HAP-1 (cell line): Measurements from ENCODE around the gene FGF14.
"Not testable (repeated sequence)": the region's sequence is repeated elsewhere in the genome, so short reads cannot be mapped to it uniquely, and the experiment has no call there.

Experiments used
- DNase-seq, 2 experiments: peaks; one replicate each; pipeline ENCODE4 v3.0.0-alpha.2; 2016 to 2020; ENCODE audit warnings: low spot score in 2 of 2
- H3K27me3 ChIP-seq: fragments of 250-450 bp; sonication (Bioruptor Pico); 2 replicates; pipeline ENCODE4 v1.5.1; 2020; ENCODE audit warnings: low read depth, mild to moderate bottlenecking, moderate library complexity
- H3K36me3 ChIP-seq: fragments of 250-450 bp; sonication (Bioruptor Pico); replicated peaks from 2 replicates; pipeline ENCODE4 v1.5.1; 2020; ENCODE audit warnings: mild to moderate bottlenecking
- H3K4me1 ChIP-seq: fragments of 250-450 bp; sonication (Bioruptor Pico); 2 replicates; pipeline ENCODE4 v1.5.1; 2020; ENCODE audit warnings: mild to moderate bottlenecking
- H3K4me3 ChIP-seq: fragments of 250-450 bp; sonication (Bioruptor Pico); 2 replicates; pipeline ENCODE4 v1.5.1; 2020; ENCODE audit warnings: mild to moderate bottlenecking, moderate library complexity
- H3K9me3 ChIP-seq: fragments of 250-450 bp; sonication (Bioruptor Pico); 2 replicates; pipeline ENCODE4 v1.5.1; 2020; ENCODE audit warnings: mild to moderate bottlenecking, moderate library complexity
- in situ Hi-C: fragments of 300-500 bp; cut with MboI; formaldehyde crosslinking; loops from 3 replicates; pipeline ENCODE4 v1.14.3; 2020; ENCODE audit warnings: low sequenced_read_pairs, inconsistent platforms, mixed read lengths

Gene FGF14

GRCh38 chr13:102131246-102131645 lies 270.6 kb downstream of the FGF14 start:
- no peak for DNase-seq
- H3K36me3 ChIP-seq = no peaks in the 10 kb centered on the region
- in situ Hi-C loops = no loop called here
- H3K4me3 ChIP-seq = no peak overlapping the region
- H3K27me3 ChIP-seq = peaks cover 3% of the 10 kb centered on the region; the same call in 1 of the 2 replicates
- no peaks in the 10 kb centered on the region for H3K4me1 ChIP-seq
- H3K9me3 ChIP-seq = no peaks in the 10 kb centered on the region

- H3K4me3 ChIP-seq = no peak overlapping the region
- in situ Hi-C loops = no loop called here
- H3K36me3 ChIP-seq = no peaks in the 10 kb centered on the region
- H3K4me1 ChIP-seq = no peaks in the 10 kb centered on the region
- DNase-seq = no peak
- H3K27me3 ChIP-seq = no peaks in the 10 kb centered on the region
- H3K9me3 ChIP-seq = no peaks in the 10 kb centered on the region
Observed at GRCh38 chr13:102128216-102128810, 273.5 kb downstream of the FGF14 start.

DNA sequence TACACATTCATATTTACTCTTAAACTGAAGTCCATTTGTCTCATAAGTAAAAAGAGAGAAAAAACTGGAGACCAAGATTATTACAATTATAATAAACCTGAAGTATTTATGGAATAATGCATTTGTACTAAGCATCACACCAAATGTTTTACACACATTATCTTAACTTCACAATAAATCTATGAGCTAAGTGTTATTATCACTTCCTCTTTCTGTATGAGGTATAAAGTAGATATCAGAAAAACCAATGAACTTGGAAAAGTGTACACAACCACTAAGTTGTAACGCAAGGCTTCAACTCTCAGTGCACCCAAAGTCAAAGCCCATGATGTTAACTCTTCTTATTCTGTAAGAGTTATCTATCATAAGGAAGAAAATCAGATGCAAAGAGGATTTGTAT lies 274.7 kb downstream of the FGF14 start:
- no peak for DNase-seq
- in situ Hi-C loops = no loop called here
- Histone ChIP-seq H3K36me3 (no peaks in the 10 kb centered on the region), H3K27me3 (no peaks in the 10 kb centered on the region), H3K4me3 (no peak overlapping the region), H3K4me1 (no peaks in the 10 kb centered on the region), H3K9me3 (no peaks in the 10 kb centered on the region)

DNA sequence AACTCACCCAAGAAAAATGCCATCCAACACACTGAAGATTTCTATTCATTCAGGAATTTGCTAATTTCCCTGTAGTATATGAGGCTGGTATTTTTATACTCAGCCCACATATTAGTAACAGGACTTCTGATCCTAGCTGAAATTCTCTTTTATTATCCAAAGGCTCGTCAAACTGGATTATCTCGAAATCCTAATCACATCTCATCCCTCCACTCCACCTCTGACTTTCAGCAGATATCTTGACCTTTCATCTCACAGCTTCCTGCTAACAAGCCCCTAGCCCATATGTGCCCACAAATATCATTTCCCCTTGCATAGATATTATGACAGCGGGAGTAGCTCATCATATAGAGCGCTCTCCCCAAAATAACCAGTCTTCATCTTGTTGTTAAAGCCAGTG lies 279.7 kb downstream of the FGF14 start:
- H3K4me1 ChIP-seq = no peaks in the 10 kb centered on the region
- DNase-seq = no peak
- in situ Hi-C loops = no loop called here
- no peaks in the 10 kb centered on the region; the same call in 1 of the 2 replicates for H3K27me3 ChIP-seq
- no peaks in the 10 kb centered on the region for H3K36me3 ChIP-seq
- no peak overlapping the region for H3K4me3 ChIP-seq
- H3K9me3 ChIP-seq = no peaks in the 10 kb centered on the region

DNA sequence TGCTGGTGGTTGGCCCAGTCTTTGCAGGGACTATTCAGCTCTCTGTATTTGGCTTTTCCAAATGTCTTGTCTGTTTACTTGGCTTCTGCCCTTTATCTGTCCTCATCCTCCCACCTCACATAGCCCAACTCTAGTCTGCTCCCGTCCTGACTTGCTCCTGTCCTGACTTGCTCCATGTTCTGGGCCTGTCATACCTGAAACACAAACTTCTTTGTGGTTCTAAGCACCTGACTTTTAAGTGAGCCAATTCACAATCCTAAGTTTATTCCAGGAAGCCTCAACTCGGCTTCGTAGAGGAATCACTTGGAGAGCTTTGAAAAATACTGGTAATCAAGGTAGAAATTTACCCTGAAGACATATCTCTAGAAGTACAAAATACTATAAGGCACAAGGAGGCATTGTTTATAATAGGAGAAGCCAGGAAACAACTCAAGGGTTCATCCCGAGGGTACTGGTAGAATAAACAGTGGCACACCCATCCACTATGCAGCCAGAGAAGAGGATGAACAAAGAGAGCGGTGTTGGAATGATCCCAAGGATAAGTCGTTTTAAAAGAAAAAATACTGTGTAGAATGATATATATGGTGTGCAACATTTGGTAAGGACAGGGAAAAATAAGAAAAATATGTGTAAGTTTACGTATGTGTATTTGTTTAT lies 284.5 kb downstream of the FGF14 start:
- in situ Hi-C loops = no loop called here
- H3K4me1 ChIP-seq = no peaks in the 10 kb centered on the region
- no peak for DNase-seq
- H3K4me3 ChIP-seq = no peak overlapping the region
- no peaks in the 10 kb centered on the region for H3K9me3 ChIP-seq
- no peaks in the 10 kb centered on the region for H3K36me3 ChIP-seq
- no peaks in the 10 kb centered on the region; the same call in 1 of the 2 replicates for H3K27me3 ChIP-seq

DNA sequence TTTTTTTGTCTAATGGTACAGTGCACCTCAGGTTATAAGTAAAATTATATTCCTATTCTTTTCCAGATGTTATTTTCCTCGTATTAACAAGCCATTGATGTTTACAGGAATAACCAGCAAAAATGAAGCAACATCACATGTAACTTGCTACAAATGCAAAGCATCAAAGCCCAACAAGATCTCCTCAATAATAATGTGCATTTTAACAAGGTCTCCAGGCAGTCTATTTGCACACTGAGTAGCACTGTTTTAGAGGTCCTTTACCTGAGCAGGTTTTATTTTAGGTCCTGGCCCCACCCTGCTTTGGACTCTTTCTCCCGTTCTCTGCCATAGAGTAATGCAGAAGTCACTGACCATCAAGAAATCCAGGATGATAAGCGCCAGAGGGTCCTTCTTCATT lies 298.4 kb downstream of the FGF14 start:
- no peak for DNase-seq
- Histone ChIP-seq H3K9me3 (no peaks in the 10 kb centered on the region), H3K36me3 (no peaks in the 10 kb centered on the region), H3K27me3 (no peaks in the 10 kb centered on the region), H3K4me3 (no peak overlapping the region), H3K4me1 (no peaks in the 10 kb centered on the region)
- in situ Hi-C loops = no loop called here

DNA sequence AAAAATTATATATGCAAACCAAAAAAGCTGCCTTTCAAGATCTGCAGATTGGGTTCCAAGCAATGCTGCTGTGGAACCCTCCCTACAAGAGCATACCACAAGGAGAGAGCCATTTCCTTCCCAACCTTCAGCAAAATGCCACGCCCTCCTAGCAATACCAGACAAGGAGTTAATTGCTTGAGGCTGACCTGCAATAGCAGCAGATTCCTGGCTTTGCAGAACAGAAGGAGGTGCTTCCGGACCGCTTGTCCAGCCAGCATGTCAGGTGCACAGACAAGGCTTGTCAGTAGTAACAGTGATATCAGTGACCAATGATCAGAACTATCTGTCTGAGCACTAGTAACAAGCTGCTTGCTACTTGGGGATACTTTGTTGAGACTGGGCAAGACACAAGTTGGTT lies 301.6 kb downstream of the FGF14 start:
- Histone ChIP-seq H3K27me3 (0 out of 2 replicates have a peak, but pooled peaks cover 2% of the 10 kb centered on the region), H3K4me3 (no peak overlapping the region), H3K36me3 (no peaks in the 10 kb centered on the region), H3K9me3 (no peaks in the 10 kb centered on the region), H3K4me1 (no peaks in the 10 kb centered on the region)
- in situ Hi-C loops = no loop called here
- no peak for DNase-seq

- DNase-seq = no peak
- H3K4me3 ChIP-seq = no peak overlapping the region
- no peaks in the 10 kb centered on the region for H3K4me1 ChIP-seq
- H3K36me3 ChIP-seq = no peaks in the 10 kb centered on the region
- H3K27me3 ChIP-seq = 0 out of 2 replicates have a peak, but pooled peaks cover 2% of the 10 kb centered on the region
- in situ Hi-C loops = no loop called here
- H3K9me3 ChIP-seq = no peaks in the 10 kb centered on the region
Observed at GRCh38 chr13:102097708-102098107, 304.1 kb downstream of the FGF14 start.

- H3K9me3 ChIP-seq, H3K27me3 ChIP-seq, H3K36me3 ChIP-seq, H3K4me3 ChIP-seq, DNase-seq, in situ Hi-C loops, H3K4me1 ChIP-seq: not testable (repeated sequence)
Observed at GRCh38 chr13:102093288-102093687, 308.6 kb downstream of the FGF14 start.

- peaks cover under 1% of the 10 kb centered on the region; the same call in 1 of the 2 replicates for H3K27me3 ChIP-seq
- H3K9me3 ChIP-seq = no peaks in the 10 kb centered on the region
Observed at GRCh38 chr13:102091231-102091630, 310.6 kb downstream of the FGF14 start.

DNA sequence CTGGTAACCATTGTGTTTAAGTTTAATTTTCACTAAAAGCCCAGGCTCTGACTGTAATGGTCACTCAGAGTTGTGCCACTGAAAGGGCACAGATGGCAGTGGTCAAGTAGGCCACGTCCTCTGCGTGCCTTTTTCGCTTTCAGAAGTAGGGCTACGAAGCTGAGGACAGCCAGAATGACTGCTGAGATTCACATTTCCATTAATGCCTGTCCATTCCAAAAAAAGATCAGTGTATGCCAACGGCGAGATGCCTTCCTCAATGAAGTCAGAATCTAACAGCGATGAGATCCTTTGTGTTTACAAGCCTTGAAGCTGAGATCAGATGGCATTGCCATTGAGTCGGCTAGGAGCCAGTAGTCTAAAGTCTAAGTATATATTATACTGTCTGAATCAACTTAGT lies 311.3 kb downstream of the FGF14 start:
- in situ Hi-C loops = no loop called here

More at GRCh38 chr13:102091231-102091630, 310.6 kb downstream of the FGF14 start:
- no peaks in the 10 kb centered on the region for H3K36me3 ChIP-seq
- no peaks in the 10 kb centered on the region for H3K4me1 ChIP-seq
- DNase-seq = no peak
- H3K4me3 ChIP-seq = no peak overlapping the region
- in situ Hi-C loops = no loop called here

DNA sequence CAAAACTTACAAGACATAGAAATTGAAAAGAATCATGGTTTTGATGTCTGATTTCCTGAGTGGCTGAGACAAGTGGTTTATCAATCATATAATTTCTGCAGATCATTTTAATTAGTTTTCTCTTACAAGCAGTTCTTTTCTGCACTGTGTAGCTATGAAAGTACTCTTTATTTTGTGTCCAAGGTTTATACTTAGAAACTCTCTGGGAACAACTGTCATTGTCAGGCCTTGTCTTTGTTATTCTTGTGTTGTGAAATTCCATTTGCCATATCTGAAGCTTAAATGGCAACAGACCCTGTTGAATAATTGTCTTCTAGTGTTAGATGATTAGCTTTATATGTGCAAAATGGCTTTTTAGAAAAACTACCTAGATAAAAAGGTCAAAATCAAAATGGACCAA lies 312.1 kb downstream of the FGF14 start:
- in situ Hi-C loops = no loop called here
- H3K4me1 ChIP-seq = no peaks in the 10 kb centered on the region
- H3K27me3 ChIP-seq = no peaks in the 10 kb centered on the region; the same call in 1 of the 2 replicates
- DNase-seq = no peak
- no peaks in the 10 kb centered on the region for H3K9me3 ChIP-seq
- no peak overlapping the region for H3K4me3 ChIP-seq
- no peaks in the 10 kb centered on the region for H3K36me3 ChIP-seq

More for the DNA sequence above, 311.3 kb downstream of the FGF14 start:
- Histone ChIP-seq H3K4me1 (no peaks in the 10 kb centered on the region), H3K36me3 (no peaks in the 10 kb centered on the region), H3K27me3 (no peaks in the 10 kb centered on the region; the same call in 1 of the 2 replicates), H3K9me3 (no peaks in the 10 kb centered on the region), H3K4me3 (no peak overlapping the region)
- DNase-seq = no peak

DNA sequence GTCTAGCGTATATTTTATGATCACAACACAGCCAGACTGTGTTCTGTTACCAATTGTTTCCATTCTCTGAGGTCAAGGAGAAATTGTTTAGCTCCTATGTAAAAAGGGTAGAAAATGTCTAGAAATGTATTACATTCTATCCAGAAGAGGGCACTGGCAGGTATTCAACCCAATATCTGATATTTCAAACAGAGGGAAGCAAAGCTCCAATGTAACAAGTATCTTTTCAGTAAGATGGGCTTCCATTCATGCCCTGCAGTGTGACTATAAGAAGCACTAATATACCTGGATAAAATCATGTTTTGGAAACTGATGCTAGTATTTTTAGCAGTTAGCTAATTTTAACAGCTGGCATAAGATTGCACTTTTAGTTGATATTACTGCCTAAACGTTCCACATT lies 312.7 kb downstream of the FGF14 start:
- DNase-seq = no peak
- H3K4me3 ChIP-seq = no peak overlapping the region
- H3K27me3 ChIP-seq = no peaks in the 10 kb centered on the region; the same call in 1 of the 2 replicates
- H3K4me1 ChIP-seq = no peaks in the 10 kb centered on the region
- in situ Hi-C loops = no loop called here
- no peaks in the 10 kb centered on the region for H3K9me3 ChIP-seq
- no peaks in the 10 kb centered on the region for H3K36me3 ChIP-seq

GRCh38 chr13:102073251-102073650 lies 328.6 kb downstream of the FGF14 start:
- H3K4me1 ChIP-seq = no peaks in the 10 kb centered on the region
- no peaks in the 10 kb centered on the region for H3K36me3 ChIP-seq
- no peaks in the 10 kb centered on the region for H3K27me3 ChIP-seq
- no peak overlapping the region for H3K4me3 ChIP-seq
- no peaks in the 10 kb centered on the region for H3K9me3 ChIP-seq
- in situ Hi-C loops = no loop called here
- DNase-seq = no peak
